Pericardium fibroblast (primary cell): ENCODE measurements around the gene GET4. TPM values are rescaled to one million over a fixed set of nuclear protein-coding genes. Genes with fewer than 3 reads are reported as not detected.

Experiments
- total RNA-seq: library from RNA; depleted of rRNA; stranded (reverse); fragments of >200 nt; gene quantifications from 2 replicates; pipeline ENCODE4 v1.2.3, GENCODE V29; 2015

The GET4 gene
- total RNA-seq: 17.1 and 18.3 TPM in 2 replicates

GRCh38 chr7:876077-876971 is at the start of gene GET4:
TSS of gene GET4 (plus strand) at chr7:876554. CDS start at chr7:876646, 92 bp downstream.

GRCh38 chr7:832167-832967 is 44.0 kb upstream of the GET4 start, which contains the start of gene SUN1:
TSS of gene SUN1 (plus strand) at chr7:832476. CDS start at chr7:832525, 49 bp downstream.

Other genes with a start within 250 kb of the GET4 start
- 18.6 and 19.9 TPM in 2 replicates for gene DNAAF5, start 149.9 kb upstream of the GET4 start, total RNA-seq
- gene PRKAR1B, start 149.3 kb upstream of the GET4 start, total RNA-seq: 16.2 and 16.3 TPM in 2 replicates
- gene SUN1, start 44.1 kb upstream of the GET4 start, total RNA-seq: 68.3 and 97.2 TPM in 2 replicates
- 5.8 and 9.0 TPM in 2 replicates for gene ADAP1, start 78.1 kb downstream of the GET4 start, total RNA-seq
- gene COX19, start 99.0 kb downstream of the GET4 start, total RNA-seq: 5.3 and 5.4 TPM in 2 replicates
- 0.12 and 4.8 TPM in 2 replicates for gene CYP2W1, start 106.6 kb downstream of the GET4 start, total RNA-seq
- gene GPR146, start 168.0 kb downstream of the GET4 start, total RNA-seq: 5.4 and 18.6 TPM in 2 replicates
- gene GPER1, start 211.6 kb downstream of the GET4 start, total RNA-seq: 3.4 and 8.3 TPM in 2 replicates